Large intestine (tissue), 3 donors: ENCODE results near the gene FBXW11. TPM values are rescaled to one million over a fixed set of nuclear protein-coding genes. Genes with fewer than 3 reads are reported as not detected.

ENCODE experiments used
- DNase-seq, 2 donors: peaks; one replicate each; pipeline versions ENCODE4 v3.0.0 to v3.0.0-alpha.2; 2013
- H3K27ac ChIP-seq: one replicate; pipeline ENCODE4 v1.5.1; 2013; ENCODE audit warnings: low read length
- H3K27me3 ChIP-seq: 2 replicates; pipeline ENCODE4 v1.6.1; 2013; ENCODE audit warnings: low read length; ENCODE audit not compliant: control insufficient read depth, insufficient read depth
- H3K36me3 ChIP-seq: 2 replicates; pipeline ENCODE4 v1.6.1; 2013; ENCODE audit warnings: low read length; ENCODE audit not compliant: control insufficient read depth, insufficient read depth
- H3K4me1 ChIP-seq: one replicate; pipeline ENCODE4 v1.6.1; 2013; ENCODE audit warnings: low read length; ENCODE audit not compliant: control insufficient read depth, insufficient read depth
- H3K4me3 ChIP-seq: one replicate; pipeline ENCODE4 v1.5.1; 2013; ENCODE audit warnings: low read length
- H3K9me3 ChIP-seq: one replicate; pipeline ENCODE4 v1.6.1; 2013; ENCODE audit warnings: mild to moderate bottlenecking, low read depth, low read length, moderate library complexity; ENCODE audit not compliant: control insufficient read depth
- WGBS: methylation state at CpG from one replicate; pipeline ENCODE4 v1.1.5; 2013; ENCODE audit warnings: low lambda C conversion rate; ENCODE audit not compliant: insufficient coverage; 5-methylcytosine and 5-hydroxymethylcytosine counted together
- polyA plus RNA-seq: library from polyadenylated mRNA; unstranded; fragments of 120-200 nt; gene quantifications from one replicate; pipeline ENCODE4 v1.2.1, GENCODE V29; 2013

The FBXW11 gene
- polyA plus RNA-seq, 1 donor: 40.8 TPM

GRCh38 chr5:171970826-171971225 is 35.6 kb downstream of the FBXW11 start:
- no CpG with 5 or more reads among the region's 2 CpGs for WGBS
- no peak for DNase-seq
- Histone ChIP-seq H3K36me3 (no peaks in the 10 kb centered on the region), H3K4me3 (no peak overlapping the region), H3K27me3 (no peaks in the 10 kb centered on the region), H3K27ac (no peak overlapping the region), H3K9me3 (no peaks in the 10 kb centered on the region), H3K4me1 (no peaks in the 10 kb centered on the region)

- H3K36me3 ChIP-seq: no peaks in the 10 kb centered on the region
- H3K4me1 ChIP-seq: no peaks in the 10 kb centered on the region
- H3K27ac ChIP-seq: no peak overlapping the region
- no peaks in the 10 kb centered on the region for H3K9me3 ChIP-seq
- H3K4me3 ChIP-seq: no peak overlapping the region
- no peaks in the 10 kb centered on the region for H3K27me3 ChIP-seq
- DNase-seq: no peak
- 95% methylated on average over 2 of the region's 4 CpGs for WGBS
These were observed 37.1 kb downstream of the FBXW11 start for GRCh38 chr5:171969288-171969880.

- no peak overlapping the region for H3K27ac ChIP-seq
- no peaks in the 10 kb centered on the region for H3K36me3 ChIP-seq
- WGBS: no CpG with 5 or more reads among the region's 3 CpGs
- no peaks in the 10 kb centered on the region for H3K27me3 ChIP-seq
- DNase-seq: no peak
- no peaks in the 10 kb centered on the region for H3K4me1 ChIP-seq
- no peak overlapping the region for H3K4me3 ChIP-seq
- no peaks in the 10 kb centered on the region for H3K9me3 ChIP-seq
These were observed 37.9 kb downstream of the FBXW11 start for GRCh38 chr5:171968531-171968930.

- DNase-seq: no peak
- H3K27ac ChIP-seq: no peak overlapping the region
- no peaks in the 10 kb centered on the region for H3K9me3 ChIP-seq
- H3K36me3 ChIP-seq: no peaks in the 10 kb centered on the region
- no peak overlapping the region for H3K4me3 ChIP-seq
- no peaks in the 10 kb centered on the region for H3K4me1 ChIP-seq
- WGBS: 40% methylated on average over 1 of the region's 2 CpGs
- no peaks in the 10 kb centered on the region for H3K27me3 ChIP-seq
These were observed 39.5 kb downstream of the FBXW11 start for GRCh38 chr5:171966964-171967363.

GRCh38 chr5:171966270-171966669 is 40.2 kb downstream of the FBXW11 start:
- H3K4me3 ChIP-seq: no peak overlapping the region
- no peaks in the 10 kb centered on the region for H3K27me3 ChIP-seq
- no peaks in the 10 kb centered on the region for H3K36me3 ChIP-seq
- H3K9me3 ChIP-seq: no peaks in the 10 kb centered on the region
- no peak overlapping the region for H3K27ac ChIP-seq
- H3K4me1 ChIP-seq: no peaks in the 10 kb centered on the region
- WGBS: no CpG with 5 or more reads among the region's 2 CpGs
- no peak for DNase-seq

- Histone ChIP-seq H3K9me3 (no peaks in the 10 kb centered on the region), H3K27ac (no peak overlapping the region), H3K4me3 (no peak overlapping the region), H3K36me3 (no peaks in the 10 kb centered on the region), H3K27me3 (no peaks in the 10 kb centered on the region), H3K4me1 (no peaks in the 10 kb centered on the region)
- DNase-seq: no peak
- WGBS: no CpG with 5 or more reads among the region's 6 CpGs
These were observed 40.7 kb downstream of the FBXW11 start for GRCh38 chr5:171965745-171966144.

GRCh38 chr5:171963416-171963815 is 43.0 kb downstream of the FBXW11 start:
- 100% methylated on average over 1 of the region's 2 CpGs for WGBS
- no peak for DNase-seq
- no peak overlapping the region for H3K27ac ChIP-seq
- no peaks in the 10 kb centered on the region for H3K36me3 ChIP-seq
- H3K27me3 ChIP-seq: no peaks in the 10 kb centered on the region
- H3K9me3 ChIP-seq: no peaks in the 10 kb centered on the region
- no peak overlapping the region for H3K4me3 ChIP-seq
- no peaks in the 10 kb centered on the region for H3K4me1 ChIP-seq

GRCh38 chr5:171961117-171961516 is 45.3 kb downstream of the FBXW11 start:
- no peak overlapping the region for H3K27ac ChIP-seq
- H3K4me3 ChIP-seq: no peak overlapping the region
- no peaks in the 10 kb centered on the region for H3K4me1 ChIP-seq
- no peaks in the 10 kb centered on the region for H3K9me3 ChIP-seq
- no peaks in the 10 kb centered on the region for H3K27me3 ChIP-seq
- H3K36me3 ChIP-seq: no peaks in the 10 kb centered on the region
- no peak for DNase-seq
- no CpG with 5 or more reads among the region's 3 CpGs for WGBS

GRCh38 chr5:171957591-171958251 is 48.7 kb downstream of the FBXW11 start:
- Histone ChIP-seq H3K9me3 (no peaks in the 10 kb centered on the region), H3K27me3 (no peaks in the 10 kb centered on the region), H3K36me3 (no peaks in the 10 kb centered on the region), H3K4me1 (no peaks in the 10 kb centered on the region), H3K4me3 (no peak overlapping the region), H3K27ac (no peak overlapping the region)
- no peak for DNase-seq
- WGBS: no CpG with 5 or more reads among the region's 9 CpGs

- WGBS: no CpG with 5 or more reads among the region's 5 CpGs
- no peaks in the 10 kb centered on the region for H3K4me1 ChIP-seq
- no peak for DNase-seq
- no peaks in the 10 kb centered on the region for H3K27me3 ChIP-seq
- no peaks in the 10 kb centered on the region for H3K36me3 ChIP-seq
- H3K27ac ChIP-seq: no peak overlapping the region
- H3K4me3 ChIP-seq: no peak overlapping the region
- H3K9me3 ChIP-seq: no peaks in the 10 kb centered on the region
These were observed 49.4 kb downstream of the FBXW11 start for GRCh38 chr5:171956887-171957495.
